K562 (cell line): ENCODE results near the gene AQP9. TPM values are rescaled to one million over a fixed set of nuclear protein-coding genes. Genes with fewer than 3 reads are reported as not detected.

Source experiments
- ATAC-seq: fragments of 200-7000 bp; cut with Tn5 transposase; 3 replicates; pipeline ENCODE4 v1.9.1; 2020; ENCODE audit warnings: moderate library complexity
- BruUV-seq: library from RNA; stranded (reverse); fragments of 400-500 nt; replicated peaks from 2 replicates; lab custom pipeline; 2021; lab: Mats Ljungman, UMichigan
- CTCF ChIA-PET: fragments of 300-600 bp; formaldehyde crosslinking; extraction: SDS; loops from one replicate; lab custom pipeline; 2021; ENCODE audit warnings: low intra/inter-chr PET ratio; lab: Yijun Ruan, JAX
- POLR2A ChIA-PET: fragments of 300-600, 350-650 bp; sonication (Branson Sonifier 250); formaldehyde crosslinking; extraction: SDS; loops from one replicate; lab custom pipeline; 2021; ENCODE audit warnings: antibody characterized with exemption, inconsistent platforms; lab: Yijun Ruan, JAX
- DNase-seq, 4 experiments: peaks; one replicate each; pipeline versions ENCODE4 v3.0.0 to v3.0.0-alpha.2; 2011 to 2018; ENCODE audit warnings: low spot score in 3 of 4, mixed read lengths in 3 of 4; ENCODE audit errors: extremely low read depth in 1 of 4
- FAIRE-seq: peaks from 2 replicates; lab custom pipeline; 2011; peaks lifted over from hg19 to GRCh38; lab: Jason Lieb, UNC
- H2AFZ ChIP-seq: 2 replicates; pipeline ENCODE4 v1.6.0; 2011; ENCODE audit warnings: low read depth, low read length, control low read depth, inconsistent platforms
- H3K27ac ChIP-seq: fragments of 200-600 bp; 3 replicates; pipeline ENCODE4 v1.8.0; 2011; ENCODE audit warnings: low read depth, mild to moderate bottlenecking, control low read depth, inconsistent platforms, low read length, moderate library complexity, mixed read lengths; ENCODE audit errors: extremely low read depth
- H3K27me3 ChIP-seq, 2 experiments: fragments of 300-600 bp in 1 of 2; 2 replicates in 1 of 2; 3 replicates in 1 of 2; pipeline versions ENCODE4 v1.6.0 to v1.8.0; 2011; ENCODE audit warnings: inconsistent platforms in 2 of 2, low read length in 2 of 2, mild to moderate bottlenecking in 1 of 2, mixed read lengths in 1 of 2, moderate library complexity in 1 of 2; ENCODE audit not compliant: control insufficient read depth in 2 of 2, insufficient read depth in 2 of 2
- H3K36me3 ChIP-seq: fragments of 300-600 bp; 3 replicates; pipeline ENCODE4 v1.8.0; 2011; ENCODE audit warnings: mild to moderate bottlenecking, low read length, inconsistent platforms; ENCODE audit not compliant: control insufficient read depth, insufficient read depth
- H3K4me1 ChIP-seq, 2 experiments: fragments of 200-600 bp in 1 of 2; replicated peaks in 1 of 2; 2 replicates in 1 of 2; 3 replicates in 1 of 2; pipeline versions ENCODE4 v1.5.1 to v1.8.0; 2011; ENCODE audit warnings: inconsistent platforms in 2 of 2, low read length in 2 of 2, mild to moderate bottlenecking in 1 of 2, mixed read lengths in 1 of 2, moderate library complexity in 1 of 2; ENCODE audit not compliant: control insufficient read depth in 2 of 2, insufficient read depth in 2 of 2
- H3K4me2 ChIP-seq: 2 replicates; pipeline ENCODE4 v1.6.1; 2011; ENCODE audit warnings: low read length, control low read depth, inconsistent platforms, mixed read lengths; ENCODE audit not compliant: insufficient read depth
- H3K4me3 ChIP-seq: fragments of 200-600 bp; sonication (generic), shearing (Covaris generic); 2 replicates; pipeline ENCODE4 v1.5.1; 2016; ENCODE audit warnings: control low read depth, inconsistent platforms
- H3K79me2 ChIP-seq: fragments of 200-600 bp; 3 replicates; pipeline ENCODE4 v1.8.0; 2011; ENCODE audit warnings: low read length, inconsistent platforms; ENCODE audit not compliant: control insufficient read depth, insufficient read depth
- H3K9ac ChIP-seq, 2 experiments: 2 replicates each; pipeline versions ENCODE4 v1.6.0 to v1.6.1; 2011; ENCODE audit warnings: low read depth in 2 of 2, low read length in 2 of 2, control low read depth in 1 of 2, inconsistent platforms in 1 of 2, mild to moderate bottlenecking in 1 of 2, mixed read lengths in 1 of 2; ENCODE audit not compliant: insufficient read depth in 1 of 2
- H3K9me1 ChIP-seq: one replicate; pipeline ENCODE4 v1.6.0; 2011; ENCODE audit warnings: inconsistent platforms, mild to moderate bottlenecking, low read length, moderate library complexity; ENCODE audit not compliant: control insufficient read depth, insufficient read depth
- H3K9me3 ChIP-seq: replicated peaks from 2 replicates; pipeline ENCODE4 v1.5.1; 2011; ENCODE audit warnings: low read depth, low read length, inconsistent platforms; ENCODE audit not compliant: control insufficient read depth, insufficient read depth
- H4K20me1 ChIP-seq: replicated peaks from 2 replicates; pipeline ENCODE4 v1.6.1; 2011; ENCODE audit warnings: low read length, inconsistent platforms, mixed read lengths; ENCODE audit not compliant: control insufficient read depth, insufficient read depth
- ILF3 ChIP-seq: fragments of 450-650 bp; IDR thresholded peaks from 2 replicates; pipeline ENCODE4 v1.6.1; 2018; ENCODE audit warnings: antibody characterized with exemption, mild to moderate bottlenecking, moderate library complexity, borderline replicate concordance
- JUND ChIP-seq, 2 experiments: IDR thresholded peaks; 2 replicates in 1 of 2; 3 replicates in 1 of 2; pipeline ENCODE4 v1.6.1; 2011; ENCODE audit warnings: borderline replicate concordance in 2 of 2, low read depth in 2 of 2, low read length in 2 of 2, improper control_type of control experiment in 1 of 2, missing biosample characterization in 1 of 2, missing genetic modification characterization in 1 of 2, missing genetic modification reagents in 1 of 2
- KAT2B ChIP-seq: IDR thresholded peaks from one replicate; pipeline ENCODE4 v1.6.1; 2012; ENCODE audit warnings: low read depth, mild to moderate bottlenecking, control low read depth, inconsistent platforms, low read length, moderate library complexity
- NRF1 ChIP-seq, 2 experiments: fragments of 450-650 bp; IDR thresholded peaks in 1 of 2; conservative IDR thresholded peaks in 1 of 2; 2 replicates each; pipeline ENCODE4 v1.6.1; 2014; ENCODE audit warnings: mild to moderate bottlenecking in 2 of 2
- U2AF1 ChIP-seq: fragments of 200-400 bp; formaldehyde crosslinking; optimal IDR thresholded peaks from 2 replicates; pipeline ENCODE3; 2017; ENCODE audit warnings: mild to moderate bottlenecking, low read depth, low read length, moderate library complexity
- ZNF324 ChIP-seq: fragments of 250-450 bp; sonication (Bioruptor Pico); IDR thresholded peaks from 2 replicates; pipeline ENCODE4 v1.4.0; 2020; ENCODE audit warnings: mild to moderate bottlenecking
- ZNF431 ChIP-seq: sonication (generic); formaldehyde crosslinking; IDR thresholded peaks from 2 replicates; pipeline ENCODE4 v1.8.0; 2022; ENCODE audit warnings: mild to moderate bottlenecking, missing genetic modification reagents
- WGBS: fragments of 100-300 bp; shearing (Covaris generic); methylation state at CpG from one replicate; pipeline ENCODE4 v1.1.6; 2016; ENCODE audit warnings: low coverage, mixed read lengths; ENCODE audit not compliant: insufficient coverage; ENCODE audit errors: missing lambda C conversion rate; 5-methylcytosine and 5-hydroxymethylcytosine counted together
- in situ Hi-C: fragments of 300-500 bp; cut with MboI; formaldehyde crosslinking; loops from 4 replicates; pipeline ENCODE4 v1.15.0; 2018; ENCODE audit warnings: inconsistent platforms, mixed read lengths
- intact Hi-C: fragments of 100-400 bp; cut with micrococcal nuclease; formaldehyde crosslinking; loops from 2 replicates; pipeline ENCODE4 v1.14.2; 2022
- polyA plus RNA-seq, 8 experiments: library from polyadenylated mRNA; depleted of rRNA in 4 of 8; stranded (reverse) in 5 of 8; unstranded in 3 of 8; fragments of >200 nt; fragmentation: Nextera tagmentation in 2 of 8; fragmentation: Illumina TruSeq in 1 of 8; extraction: Ambion mirVana in 2 of 8; extraction: Trizol in 1 of 8; gene quantifications; 2 replicates each; pipeline versions ENCODE4 v1.2.1 to v1.2.3, GENCODE V29; 2011 to 2014; ENCODE audit warnings: inconsistent platforms in 1 of 8, missing spikeins in 1 of 8
- total RNA-seq, 7 experiments: library from RNA; depleted of rRNA in 6 of 7; stranded (reverse); fragments of >200 nt in 6 of 7; fragmentation: Illumina TruSeq in 2 of 7; extraction: Trizol in 2 of 7; gene quantifications; 2 replicates each; pipeline versions ENCODE4 v1.2.1 to v1.2.3, GENCODE V29; 2011 to 2021; ENCODE audit warnings: low replicate concordance in 1 of 7
- TF ChIP-seq, protein P1 (sequence below): sonication (generic); IDR thresholded peaks from 2 replicates; pipeline ENCODE4 v1.6.1; 2016
- TF ChIP-seq, protein P2 (sequence below), 2 experiments: fragments of 450-650 bp; IDR thresholded peaks; 2 replicates each; pipeline ENCODE4 v1.6.1; 2016

AQP9 gene
- total and polyA plus RNA-seq, 9 of the 15 experiments (the other 6 are each of a cell fraction or from before 2014, with no cell fraction given) = 0.04 to 0.33 (median 0.07) TPM; not detected in 4

DNA sequence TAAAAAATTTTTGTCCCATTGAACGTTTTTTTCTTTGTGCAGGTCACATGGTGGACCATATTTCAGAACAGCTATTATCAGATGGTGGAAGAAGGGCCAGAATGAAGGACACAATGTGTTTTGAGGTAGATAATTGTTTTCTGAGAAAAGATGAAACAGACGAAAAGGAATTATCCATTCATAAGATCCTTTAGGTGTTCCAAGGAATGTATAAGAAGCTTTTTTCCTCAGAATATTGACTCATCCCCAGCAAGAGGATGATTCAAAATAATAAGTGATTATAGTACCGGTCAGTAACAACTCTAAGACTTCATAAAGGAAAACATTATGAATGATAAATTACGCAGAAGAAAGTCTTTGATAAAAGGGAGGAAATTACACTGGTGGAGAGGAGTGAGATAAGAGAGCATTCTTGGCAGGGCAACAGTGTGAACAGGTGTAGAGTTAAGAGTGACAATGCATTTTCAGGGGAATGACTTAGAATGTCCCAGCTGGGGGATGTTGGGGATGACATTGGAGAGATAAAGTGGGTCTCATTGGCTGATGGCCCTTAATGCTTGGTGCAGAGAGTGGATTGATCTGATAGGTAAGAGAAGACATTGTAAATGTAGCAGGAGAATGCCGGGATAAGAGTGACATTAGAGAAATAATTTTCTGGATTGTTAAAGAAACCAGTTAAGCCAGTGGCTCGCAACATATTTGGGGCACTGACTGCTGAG is 27.0 kb upstream of the AQP9 start:
- Histone ChIP-seq H4K20me1 (no peaks in the 10 kb centered on the region), H3K4me2 (peak overlapping the region; percentile 75), H3K36me3 (no peaks in the 10 kb centered on the region), H3K27me3 (no peaks in the 10 kb centered on the region), H2AFZ (peak overlapping the region; percentile 78), H3K27ac (peak overlapping the region; percentile 90), H3K9me1 (no peaks in the 10 kb centered on the region), H3K4me1 (peaks cover 35 to 95% of the 10 kb centered on the region in 2 experiments), H3K9ac (peak overlapping the region in 1 of 2 experiments; percentile 56; a peak in 2 of 4 replicates), H3K9me3 (0 out of 2 replicates have a peak, but pooled peaks cover 6% of the 10 kb centered on the region), H3K4me3 (0 out of 2 replicates have a peak overlapping the region, but pooled peaks have one; percentile 2), H3K79me2 (no peaks in the 10 kb centered on the region)
- in situ Hi-C loops (loop anchor here (5.0 kb wide), 1 partner anchor 34 kb away; no protein-coding TSS in a partner anchor), intact Hi-C loops (loop anchor here (1.0 kb wide), 1 partner anchor 34 kb away; no protein-coding TSS in a partner anchor)
- peak; percentile 81 for FAIRE-seq
- ATAC-seq = peak; percentile 83
- POLR2A ChIA-PET = interaction anchor here (0.9 to 1.6 kb wide), 6 partner anchors 8 to 58 kb away, joined by 3 to 6 read pairs (median 4); no protein-coding TSS in a partner anchor
- WGBS = 2% methylated on average over 6 of the region's 6 CpGs
- no TSS peak for BruUV-seq
- CTCF ChIA-PET = no interaction called here
- DNase-seq = peak; percentile 74 to 93 (median 82)
- TF ChIP-seq, protein P1, sequence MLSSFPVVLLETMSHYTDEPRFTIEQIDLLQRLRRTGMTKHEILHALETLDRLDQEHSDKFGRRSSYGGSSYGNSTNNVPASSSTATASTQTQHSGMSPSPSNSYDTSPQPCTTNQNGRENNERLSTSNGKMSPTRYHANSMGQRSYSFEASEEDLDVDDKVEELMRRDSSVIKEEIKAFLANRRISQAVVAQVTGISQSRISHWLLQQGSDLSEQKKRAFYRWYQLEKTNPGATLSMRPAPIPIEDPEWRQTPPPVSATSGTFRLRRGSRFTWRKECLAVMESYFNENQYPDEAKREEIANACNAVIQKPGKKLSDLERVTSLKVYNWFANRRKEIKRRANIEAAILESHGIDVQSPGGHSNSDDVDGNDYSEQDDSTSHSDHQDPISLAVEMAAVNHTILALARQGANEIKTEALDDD = peak; percentile 53; the same call in 1 of the 2 replicates
- TF ChIP-seq U2AF1 (no peak), KAT2B (no peak), NRF1 (conservative IDR thresholded peaks at IDR 0.05 in 1 of 2, IDR thresholded peaks at IDR 0.05 in 1 of 2) (no peak), ILF3 (0 out of 2 replicates have a peak, but pooled peaks have one; percentile 54), ZNF324 (CRISPR knock-in tag) (no peak), JUND (IDR thresholded peaks at IDR 0.05; ENCODE audit: borderline replicate concordance, low read depth, low read length) (peak; percentile 48; the same call in 1 of the 2 replicates), JUND (tag; IDR thresholded peaks at IDR 0.05; ENCODE audit: borderline replicate concordance, low read depth, low read length) (peak; percentile 60; the same call in 2 of the 3 replicates), ZNF431 (CRISPR knock-in tag) (no peak)
- TF ChIP-seq, protein P2, sequence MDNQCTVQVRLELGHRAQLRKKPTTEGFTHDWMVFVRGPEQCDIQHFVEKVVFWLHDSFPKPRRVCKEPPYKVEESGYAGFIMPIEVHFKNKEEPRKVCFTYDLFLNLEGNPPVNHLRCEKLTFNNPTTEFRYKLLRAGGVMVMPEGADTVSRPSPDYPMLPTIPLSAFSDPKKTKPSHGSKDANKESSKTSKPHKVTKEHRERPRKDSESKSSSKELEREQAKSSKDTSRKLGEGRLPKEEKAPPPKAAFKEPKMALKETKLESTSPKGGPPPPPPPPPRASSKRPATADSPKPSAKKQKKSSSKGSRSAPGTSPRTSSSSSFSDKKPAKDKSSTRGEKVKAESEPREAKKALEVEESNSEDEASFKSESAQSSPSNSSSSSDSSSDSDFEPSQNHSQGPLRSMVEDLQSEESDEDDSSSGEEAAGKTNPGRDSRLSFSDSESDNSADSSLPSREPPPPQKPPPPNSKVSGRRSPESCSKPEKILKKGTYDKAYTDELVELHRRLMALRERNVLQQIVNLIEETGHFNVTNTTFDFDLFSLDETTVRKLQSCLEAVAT (IDR thresholded peaks at IDR 0.05) = peak in 1 of 2 experiments; percentile 44; a peak in 1 of 4 replicates
